PFSK-1 (cell line): ENCODE measurements around the gene ALG9.

ENCODE experiments used
- FOXP2 ChIP-seq: optimal IDR thresholded peaks from 2 replicates; pipeline ENCODE3; 2011; ENCODE audit warnings: borderline replicate concordance, control low read depth, inconsistent platforms; ENCODE audit not compliant: insufficient read depth; ENCODE audit errors: extremely low read length, extremely low read depth
- POLR2AphosphoS5 ChIP-seq: IDR thresholded peaks from 2 replicates; pipeline ENCODE4 v1.6.1; 2012; ENCODE audit warnings: low read depth, mild to moderate bottlenecking, control low read depth, low read length, moderate library complexity
- REST ChIP-seq, 2 experiments: IDR thresholded peaks; 2 replicates each; pipeline versions ENCODE4 v1.6.1 to v1.8.0; 2011 to 2012; ENCODE audit warnings: low read depth in 2 of 2, low read length in 2 of 2, control low read depth in 1 of 2, inconsistent platforms in 1 of 2, mild to moderate bottlenecking in 1 of 2, moderate library complexity in 1 of 2; ENCODE audit not compliant: insufficient read depth in 1 of 2
- SIN3A ChIP-seq: IDR thresholded peaks from 2 replicates; pipeline ENCODE4 v1.6.1; 2012; ENCODE audit warnings: mild to moderate bottlenecking, low read length, moderate library complexity, borderline replicate concordance; ENCODE audit not compliant: insufficient read depth
- TAF1 ChIP-seq: IDR thresholded peaks from 2 replicates; pipeline ENCODE4 v1.6.1; 2012; ENCODE audit warnings: low read length, control low read depth, borderline replicate concordance; ENCODE audit not compliant: insufficient read depth

GRCh38 chr11:111909378-111909777 lies 38.0 kb upstream of the ALG9 start:
- TF ChIP-seq REST (IDR thresholded peaks at IDR 0.05; ENCODE audit: insufficient read depth in 1 of 2, low read depth in 2 of 2, low read length in 2 of 2), result no peak
- TF ChIP-seq POLR2AphosphoS5, result no peak
- no peak for TF ChIP-seq TAF1
- no peak for TF ChIP-seq SIN3A
- no peak for TF ChIP-seq FOXP2
